Panc1 (cell line): ENCODE data around the gene USH1C. TPM values are rescaled to one million over a fixed set of nuclear protein-coding genes. Genes with fewer than 3 reads are reported as not detected.

Source experiments
- ATAC-seq: fragments of 200-7000 bp; cut with Tn5 transposase; 2 replicates; pipeline ENCODE4 v1.9.1; 2020; ENCODE audit warnings: mild to moderate bottlenecking, moderate library complexity
- BruUV-seq: library from RNA; stranded (reverse); fragments of 400-500 nt; replicated peaks from 2 replicates; lab custom pipeline; 2021; lab: Mats Ljungman, UMichigan
- CTCF ChIA-PET: fragments of 300-600 bp; sonication (Branson Sonifier 250); formaldehyde crosslinking; loops from one replicate; lab custom pipeline; 2022; ENCODE audit warnings: antibody characterized with exemption; lab: Charles Lee
- POLR2A ChIA-PET: fragments of 300-600 bp; sonication (Branson Sonifier 250); formaldehyde crosslinking; loops from one replicate; lab custom pipeline; 2022; ENCODE audit warnings: antibody characterized with exemption; lab: Charles Lee
- DNase-seq: peaks from one replicate; pipeline ENCODE4 v3.0.0-alpha.2; 2010; ENCODE audit warnings: low read depth, low spot score
- H3K27ac ChIP-seq: 2 replicates; pipeline ENCODE4 v1.5.1; 2011; ENCODE audit warnings: mild to moderate bottlenecking, low read length, inconsistent platforms
- H3K27me3 ChIP-seq: fragments of 200-500 bp; sonication (Bioruptor generic); 2 replicates; pipeline ENCODE4 v1.6.0; 2014; ENCODE audit warnings: low read length, inconsistent platforms; ENCODE audit not compliant: control insufficient read depth, insufficient read depth
- H3K36me3 ChIP-seq: fragments of 200-500 bp; sonication (Bioruptor generic); 2 replicates; pipeline ENCODE4 v1.5.1; 2014; ENCODE audit warnings: inconsistent platforms, mild to moderate bottlenecking, low read length, moderate library complexity; ENCODE audit not compliant: control insufficient read depth, insufficient read depth
- H3K4me1 ChIP-seq: 2 replicates; pipeline ENCODE4 v1.5.1; 2011; ENCODE audit warnings: inconsistent platforms, mild to moderate bottlenecking, low read length, moderate library complexity; ENCODE audit not compliant: control insufficient read depth, insufficient read depth
- H3K4me3 ChIP-seq, 2 experiments: 2 replicates each; pipeline ENCODE4 v1.5.1; 2011 to 2012; ENCODE audit warnings: low read depth in 2 of 2, low read length in 2 of 2, mild to moderate bottlenecking in 2 of 2, inconsistent platforms in 1 of 2, moderate library complexity in 1 of 2
- H3K9me3 ChIP-seq: fragments of 200-500 bp; sonication (Bioruptor generic); 2 replicates; pipeline ENCODE4 v1.5.1; 2014; ENCODE audit warnings: low read depth, mild to moderate bottlenecking, inconsistent platforms, low read length, moderate library complexity; ENCODE audit not compliant: control insufficient read depth, insufficient read depth
- CTCF ChIP-seq: fragments of 450-650 bp; IDR thresholded peaks from 2 replicates; pipeline ENCODE4 v1.5.1; 2017; ENCODE audit warnings: mild to moderate bottlenecking
- POLR2AphosphoS5 ChIP-seq: IDR thresholded peaks from 2 replicates; pipeline ENCODE4 v1.6.1; 2012; ENCODE audit warnings: mild to moderate bottlenecking, low read depth, low read length, moderate library complexity
- REST ChIP-seq, 2 experiments: IDR thresholded peaks; 2 replicates each; pipeline ENCODE4 v1.6.1; 2011 to 2012; ENCODE audit warnings: low read depth in 2 of 2, control low read depth in 1 of 2, low read length in 1 of 2, mild to moderate bottlenecking in 1 of 2, moderate library complexity in 1 of 2; ENCODE audit not compliant: insufficient read depth in 1 of 2
- SIN3A ChIP-seq: IDR thresholded peaks from 2 replicates; pipeline ENCODE4 v1.6.1; 2012; ENCODE audit warnings: low read depth, mild to moderate bottlenecking, low read length, moderate library complexity, borderline replicate concordance; ENCODE audit not compliant: insufficient read depth
- TCF7L2 ChIP-seq: IDR thresholded peaks from 2 replicates; pipeline ENCODE4 v1.6.1; 2011; ENCODE audit warnings: mild to moderate bottlenecking, low read depth, low read length, inconsistent platforms
- in situ Hi-C: cut with HindIII; loops from 2 replicates; pipeline ENCODE4 v1.10.0; 2016; ENCODE audit warnings: low sequenced_read_pairs, low pct_unique_long_range_greater_than_20kb
- intact Hi-C: fragments of 100-400 bp; cut with micrococcal nuclease; formaldehyde crosslinking; loops from one replicate; pipeline ENCODE4 v1.10.0; 2022; ENCODE audit not compliant: unreplicated experiment
- total RNA-seq: library from RNA; stranded (reverse); gene quantifications from one replicate; pipeline ENCODE4 v1.2.1, GENCODE V29; 2021; ENCODE audit not compliant: unreplicated experiment

The USH1C gene
- total RNA-seq, 1 experiment from 2014 or later: not detected

DNA sequence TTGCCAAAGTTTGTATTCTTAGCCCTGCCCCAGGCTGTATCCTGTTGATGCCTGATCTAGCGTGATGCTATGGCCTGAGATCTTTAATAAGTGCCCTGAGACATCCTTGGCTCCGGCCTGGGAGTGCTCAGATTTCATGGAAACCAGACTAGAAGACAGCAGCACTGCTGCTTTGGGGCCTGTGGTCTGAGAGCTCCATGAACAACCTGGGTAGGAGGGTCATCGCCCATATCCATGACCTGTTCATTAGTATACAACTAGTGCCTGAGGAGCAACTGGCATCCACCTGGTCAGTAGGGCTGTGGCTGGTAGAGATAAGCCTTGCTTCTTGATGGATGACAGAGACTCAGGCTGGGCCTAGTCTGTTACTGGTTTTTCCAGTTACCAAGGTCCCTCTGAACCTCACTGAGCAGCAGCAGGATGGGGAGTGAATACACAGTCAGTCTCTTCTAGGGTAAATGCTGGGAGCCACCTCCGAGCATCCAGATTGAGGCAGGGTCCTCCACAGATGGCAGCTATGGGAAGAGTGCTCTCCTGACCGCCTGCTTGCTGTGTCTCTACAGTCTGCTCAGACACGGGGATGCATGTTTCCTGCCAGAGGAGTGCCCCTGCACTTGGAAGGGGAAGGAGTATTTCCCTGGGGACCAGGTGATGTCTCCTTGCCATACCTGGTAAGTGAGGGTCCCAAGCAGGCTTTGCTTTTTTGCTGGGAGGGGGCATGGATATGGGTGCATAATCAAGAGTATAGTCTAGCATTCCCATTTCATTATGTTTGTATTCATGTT is 41.9 kb upstream of the USH1C start:
- Histone ChIP-seq H3K4me3 (no peak overlapping the region), H3K27me3 (peaks cover 18% of the 10 kb centered on the region), H3K4me1 (no peaks in the 10 kb centered on the region), H3K9me3 (no peaks in the 10 kb centered on the region), H3K27ac (no peak overlapping the region), H3K36me3 (no peaks in the 10 kb centered on the region)
- intact Hi-C loops (no loop called here), in situ Hi-C loops (no loop called here)
- ATAC-seq (no peak; the same call in 1 of the 2 replicates), DNase-seq (no peak)
- POLR2A ChIA-PET: no interaction called here
- CTCF ChIA-PET: no interaction called here
- no TSS peak for BruUV-seq
- no peak for TF ChIP-seq REST (IDR thresholded peaks at IDR 0.05; ENCODE audit: insufficient read depth in 1 of 2, low read depth in 2 of 2, low read length in 1 of 2)
- TF ChIP-seq CTCF: no peak
- no peak for TF ChIP-seq POLR2AphosphoS5
- no peak for TF ChIP-seq TCF7L2
- no peak for TF ChIP-seq SIN3A

DNA sequence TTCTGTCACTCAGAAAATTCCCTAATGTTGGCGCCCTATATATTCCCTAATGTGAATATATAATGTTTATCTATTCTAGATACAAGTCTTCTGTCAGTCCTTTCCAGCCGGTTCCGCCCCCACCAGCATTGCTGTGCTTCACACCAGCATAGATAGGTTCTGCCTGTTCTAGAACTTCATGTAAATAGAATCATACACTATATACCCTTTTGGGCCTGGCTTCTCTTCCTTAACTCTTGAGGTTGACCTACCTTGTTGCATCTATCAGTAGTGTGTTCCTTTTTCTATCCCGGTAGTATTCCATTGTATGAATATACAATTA is 37.5 kb upstream of the USH1C start:
- ChIA-PET POLR2A (no interaction called here), CTCF (no interaction called here)
- in situ Hi-C loops: no loop called here
- no peaks in the 10 kb centered on the region for H3K36me3 ChIP-seq
- ATAC-seq (no peak), DNase-seq (no peak)
- no peak overlapping the region for H3K27ac ChIP-seq
- H3K4me1 ChIP-seq: no peaks in the 10 kb centered on the region
- TF ChIP-seq SIN3A (no peak), CTCF (no peak), TCF7L2 (no peak), REST (IDR thresholded peaks at IDR 0.05; ENCODE audit: insufficient read depth in 1 of 2, low read depth in 2 of 2, low read length in 1 of 2) (no peak), POLR2AphosphoS5 (no peak)
- intact Hi-C loops: no loop called here
- H3K4me3 ChIP-seq: no peak overlapping the region
- BruUV-seq: no TSS peak
- peaks cover 8% of the 10 kb centered on the region for H3K27me3 ChIP-seq
- no peaks in the 10 kb centered on the region for H3K9me3 ChIP-seq
